ENCODE measurements around the gene SLC6A6. TPM values are rescaled to one million over a fixed set of nuclear protein-coding genes. Genes with fewer than 3 reads are reported as not detected.

The SLC6A6 gene
- total RNA-seq, 6 experiments from 2014 or later: 22.5 to 33.0 (median 28.6) TPM

DNA sequence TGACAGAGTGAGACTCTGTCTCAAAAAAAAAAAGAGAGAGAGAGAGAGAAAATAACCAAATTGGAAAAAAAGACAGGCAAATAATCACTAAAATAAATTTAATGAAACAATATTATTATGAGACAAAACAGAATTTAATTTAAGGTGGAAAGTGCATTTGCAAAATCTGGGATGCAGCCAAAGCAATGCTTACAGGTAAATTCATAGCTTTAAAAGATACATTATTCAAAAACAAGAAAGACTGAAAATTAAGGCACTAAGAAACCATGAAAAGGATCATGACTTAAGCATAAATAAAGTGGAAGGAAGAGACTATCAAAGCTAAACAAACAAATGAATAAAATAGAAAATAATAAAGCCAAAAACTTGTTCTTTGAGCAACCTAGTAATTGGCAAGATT, 100.1 kb downstream of the SLC6A6 start:
- no peak overlapping the region for H3K4me3 Mint-ChIP-seq
- H3K4me1 Mint-ChIP-seq (ENCODE audit: low read depth): no peaks in the 10 kb centered on the region
- TF ChIP-seq, protein P1, sequence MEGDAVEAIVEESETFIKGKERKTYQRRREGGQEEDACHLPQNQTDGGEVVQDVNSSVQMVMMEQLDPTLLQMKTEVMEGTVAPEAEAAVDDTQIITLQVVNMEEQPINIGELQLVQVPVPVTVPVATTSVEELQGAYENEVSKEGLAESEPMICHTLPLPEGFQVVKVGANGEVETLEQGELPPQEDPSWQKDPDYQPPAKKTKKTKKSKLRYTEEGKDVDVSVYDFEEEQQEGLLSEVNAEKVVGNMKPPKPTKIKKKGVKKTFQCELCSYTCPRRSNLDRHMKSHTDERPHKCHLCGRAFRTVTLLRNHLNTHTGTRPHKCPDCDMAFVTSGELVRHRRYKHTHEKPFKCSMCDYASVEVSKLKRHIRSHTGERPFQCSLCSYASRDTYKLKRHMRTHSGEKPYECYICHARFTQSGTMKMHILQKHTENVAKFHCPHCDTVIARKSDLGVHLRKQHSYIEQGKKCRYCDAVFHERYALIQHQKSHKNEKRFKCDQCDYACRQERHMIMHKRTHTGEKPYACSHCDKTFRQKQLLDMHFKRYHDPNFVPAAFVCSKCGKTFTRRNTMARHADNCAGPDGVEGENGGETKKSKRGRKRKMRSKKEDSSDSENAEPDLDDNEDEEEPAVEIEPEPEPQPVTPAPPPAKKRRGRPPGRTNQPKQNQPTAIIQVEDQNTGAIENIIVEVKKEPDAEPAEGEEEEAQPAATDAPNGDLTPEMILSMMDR (IDR thresholded peaks at IDR 0.05): no peak
- peaks cover 22% of the 10 kb centered on the region for H3K27me3 Mint-ChIP-seq (ENCODE audit: insufficient read depth)
- peaks cover 15% of the 10 kb centered on the region for H3K9me3 Mint-ChIP-seq
- no peak for DNase-seq
- peaks cover 5% of the 10 kb centered on the region for H3K36me3 Mint-ChIP-seq (ENCODE audit: low read depth)
- H3K27ac Mint-ChIP-seq: no peak overlapping the region

DNA sequence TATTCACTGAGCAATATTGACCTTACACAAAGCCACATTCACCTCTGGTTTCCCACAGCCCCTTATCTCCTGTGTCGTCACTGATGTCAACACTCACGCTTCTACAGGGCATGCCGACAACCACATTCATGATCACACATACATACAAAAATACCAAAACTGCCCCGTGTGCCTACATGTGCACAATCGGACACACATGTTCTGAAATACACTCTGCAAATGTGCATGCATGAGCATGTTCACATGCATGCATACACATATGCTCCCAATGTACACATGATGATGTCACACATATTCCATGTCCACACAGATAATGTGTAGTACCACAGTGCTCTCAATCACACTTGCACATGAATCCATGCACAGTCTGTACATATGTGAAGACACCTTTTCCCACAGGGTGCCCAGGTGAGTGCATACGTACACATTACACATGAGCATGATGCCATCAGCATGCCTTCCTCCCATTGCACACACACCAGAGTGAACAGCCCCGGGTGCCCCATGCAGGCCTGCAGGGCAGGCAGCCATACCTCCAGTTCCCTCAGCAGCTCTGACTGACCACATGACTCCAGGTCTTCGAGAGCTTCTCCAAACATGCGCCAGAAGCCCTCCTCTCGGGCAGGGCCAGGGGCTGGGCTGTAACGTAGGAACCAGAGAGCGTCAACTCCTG, 100.8 kb downstream of the SLC6A6 start:
- no peak for DNase-seq
- TF ChIP-seq, protein P1 (IDR thresholded peaks at IDR 0.05): no peak
- no peak overlapping the region for H3K4me3 Mint-ChIP-seq
- H3K27ac Mint-ChIP-seq: no peak overlapping the region
- no peaks in the 10 kb centered on the region for H3K4me1 Mint-ChIP-seq (ENCODE audit: low read depth)
- H3K9me3 Mint-ChIP-seq: peaks cover 15% of the 10 kb centered on the region
- H3K36me3 Mint-ChIP-seq (ENCODE audit: low read depth): peaks cover 5% of the 10 kb centered on the region
- peaks cover 20% of the 10 kb centered on the region for H3K27me3 Mint-ChIP-seq (ENCODE audit: insufficient read depth)

DNA sequence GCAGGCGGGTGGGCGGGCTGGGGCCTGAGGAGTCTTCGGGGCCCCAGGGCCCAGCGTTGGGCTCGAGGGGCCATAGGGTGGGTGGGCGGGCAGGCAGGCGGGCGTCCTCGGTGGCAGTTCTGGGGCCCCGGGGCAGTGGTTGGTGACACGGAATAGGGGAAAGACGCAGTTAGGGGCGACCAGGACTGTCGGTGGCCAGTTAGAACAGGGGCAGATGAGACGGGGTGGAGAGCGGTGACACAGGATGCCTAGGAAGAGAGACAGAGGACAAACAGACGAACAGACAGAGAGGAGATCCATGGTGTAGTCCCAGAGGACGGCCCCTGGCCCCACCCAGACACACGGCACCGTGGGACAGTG, 101.3 kb downstream of the SLC6A6 start:
- no peak overlapping the region for H3K27ac Mint-ChIP-seq
- DNase-seq: no peak
- TF ChIP-seq, protein P1 (IDR thresholded peaks at IDR 0.05): no peak
- H3K4me1 Mint-ChIP-seq (ENCODE audit: low read depth): no peaks in the 10 kb centered on the region
- H3K4me3 Mint-ChIP-seq: no peak overlapping the region
- H3K36me3 Mint-ChIP-seq (ENCODE audit: low read depth): peaks cover 5% of the 10 kb centered on the region
- H3K27me3 Mint-ChIP-seq (ENCODE audit: insufficient read depth): peaks cover 18% of the 10 kb centered on the region
- H3K9me3 Mint-ChIP-seq: peaks cover 15% of the 10 kb centered on the region

DNA sequence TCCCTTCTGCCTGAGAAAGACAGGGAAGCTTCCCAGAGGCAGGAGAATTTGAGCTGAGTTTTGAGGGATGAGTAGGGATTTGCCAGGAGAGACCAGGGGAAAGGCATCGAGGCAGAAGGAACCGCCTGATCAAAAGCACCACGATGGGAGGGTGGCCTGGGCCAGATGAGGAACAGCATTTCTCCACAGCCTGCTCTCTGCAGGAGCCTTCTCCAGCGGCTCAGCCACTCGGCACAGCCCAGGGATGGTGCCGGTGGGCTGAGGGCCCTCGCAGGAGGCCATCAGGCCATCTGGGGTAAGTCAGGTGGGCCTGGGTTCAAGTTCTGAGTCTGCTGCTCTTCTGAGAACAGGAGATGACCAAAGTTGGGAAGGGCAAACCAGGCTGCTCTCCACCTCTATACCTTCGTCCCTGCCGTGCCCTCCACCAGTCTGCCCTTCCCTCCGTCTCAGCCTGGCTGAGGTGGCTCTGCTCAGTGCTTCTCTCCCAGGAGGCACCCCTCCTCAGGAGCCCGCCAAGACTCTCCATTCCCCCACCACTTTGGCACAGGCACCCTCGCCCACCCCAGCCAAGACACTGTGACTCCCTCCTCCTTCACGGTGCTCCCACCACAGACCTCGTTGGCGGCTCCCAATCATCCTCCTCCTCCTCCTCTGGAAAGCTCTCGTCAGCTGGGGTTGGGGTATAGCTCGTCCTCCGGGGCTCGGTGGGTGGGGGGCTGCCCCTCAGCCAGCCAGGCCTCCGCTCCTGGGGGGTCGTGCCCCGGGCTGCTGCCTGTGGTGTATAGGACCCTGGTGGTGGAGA, 102.8 kb downstream of the SLC6A6 start:
- H3K4me1 Mint-ChIP-seq (ENCODE audit: low read depth): no peaks in the 10 kb centered on the region
- no peak for DNase-seq
- H3K36me3 Mint-ChIP-seq (ENCODE audit: low read depth): peaks cover 5% of the 10 kb centered on the region
- H3K4me3 Mint-ChIP-seq: no peak overlapping the region
- H3K27me3 Mint-ChIP-seq (ENCODE audit: insufficient read depth): peaks cover 20% of the 10 kb centered on the region
- H3K27ac Mint-ChIP-seq: no peak overlapping the region
- TF ChIP-seq, protein P1 (IDR thresholded peaks at IDR 0.05): no peak
- H3K9me3 Mint-ChIP-seq: peaks cover 15% of the 10 kb centered on the region

DNA sequence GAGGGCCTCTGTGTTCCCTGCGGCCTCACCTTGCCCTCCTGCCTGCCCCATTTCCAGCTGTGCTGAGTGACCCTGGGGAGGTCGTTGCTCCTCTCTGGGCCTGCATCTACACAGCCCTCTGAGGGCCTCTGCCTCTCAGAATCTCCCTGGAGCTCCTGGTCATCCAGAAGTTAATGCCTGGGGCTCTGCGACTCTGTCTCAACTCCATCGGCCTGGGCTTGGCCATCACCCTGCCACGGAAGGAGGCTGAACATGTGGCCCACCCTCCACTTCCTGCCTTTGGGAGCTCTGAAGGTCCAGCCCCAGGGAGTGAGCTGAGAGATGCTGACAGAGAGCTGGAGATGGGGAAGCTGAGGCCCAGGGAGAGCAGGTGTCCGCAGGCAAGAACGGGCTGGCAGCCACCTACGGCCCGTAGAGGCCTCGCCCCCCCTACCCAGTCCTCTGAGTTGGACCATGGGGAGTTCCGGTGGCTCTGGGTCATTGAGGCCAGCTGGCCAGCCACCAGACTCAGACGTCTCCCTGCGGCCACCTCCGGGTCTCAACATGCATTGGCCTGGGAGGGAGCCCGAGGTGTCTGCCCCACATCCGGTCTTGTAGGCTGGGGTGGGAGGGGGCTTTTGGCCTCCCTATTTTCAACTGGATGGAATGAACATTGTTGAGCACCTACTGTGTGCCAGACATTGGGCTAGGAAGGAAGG, 103.5 kb downstream of the SLC6A6 start:
- Mint-ChIP-seq H3K36me3 (ENCODE audit: low read depth) (peaks cover 5% of the 10 kb centered on the region), H3K27ac (no peak overlapping the region), H3K4me3 (no peak overlapping the region), H3K4me1 (ENCODE audit: low read depth) (no peaks in the 10 kb centered on the region), H3K27me3 (ENCODE audit: insufficient read depth) (peaks cover 18% of the 10 kb centered on the region), H3K9me3 (peaks cover 15% of the 10 kb centered on the region)
- TF ChIP-seq, protein P1 (IDR thresholded peaks at IDR 0.05): no peak
- DNase-seq: no peak

All from HFFc6 (cell line).